Measurements from ENCODE around the gene FETUB. TPM values are rescaled to one million over a fixed set of nuclear protein-coding genes. Genes with fewer than 3 reads are reported as not detected.
"Not testable (repeated sequence)": the region's sequence is repeated elsewhere in the genome, so short reads cannot be mapped to it uniquely, and the experiment has no call there.

The FETUB gene
- total RNA-seq, 1 experiment from 2014 or later, result not detected

GRCh38 chr3:186696522-186696921 lies 56.3 kb downstream of the FETUB start:
- Histone ChIP-seq H3K4me3 (ENCODE audit: low read length) (no peak overlapping the region), H3K4me1 (ENCODE audit: low read length) (no peaks in the 10 kb centered on the region), H3K4me2 (ENCODE audit: low read depth, low read length, poor library complexity, severe bottlenecking) (no peak overlapping the region), H2AFZ (ENCODE audit: low read length) (no peak overlapping the region), H3K27me3 (ENCODE audit: low read length) (no peaks in the 10 kb centered on the region), H3K9me3 (ENCODE audit: low read length) (no peaks in the 10 kb centered on the region), H3K79me2 (ENCODE audit: low read length) (no peaks in the 10 kb centered on the region), H3K9ac (ENCODE audit: low read length) (no peak overlapping the region), H3K36me3 (ENCODE audit: insufficient read depth, low read length) (no peaks in the 10 kb centered on the region), H3K27ac (ENCODE audit: low read length) (no peak overlapping the region), H3K9me2 (replicated peaks; ENCODE audit: insufficient read depth, low read length) (no peaks in the 10 kb centered on the region), H4K20me1 (ENCODE audit: insufficient read depth, low read depth, low read length) (no peaks in the 10 kb centered on the region)
- no peak for DNase-seq

- no peaks in the 10 kb centered on the region for H3K9me3 ChIP-seq (ENCODE audit: low read length)
- H3K9ac ChIP-seq (ENCODE audit: low read length), result no peak overlapping the region
- no peak overlapping the region for H3K4me2 ChIP-seq (ENCODE audit: low read depth, low read length, poor library complexity, severe bottlenecking)
- H3K27ac ChIP-seq (ENCODE audit: low read length), result no peak overlapping the region
- H3K79me2 ChIP-seq (ENCODE audit: low read length), result no peaks in the 10 kb centered on the region
- no peak for DNase-seq
- H3K9me2 ChIP-seq (replicated peaks; ENCODE audit: insufficient read depth, low read length), result no peaks in the 10 kb centered on the region
- no peaks in the 10 kb centered on the region for H3K36me3 ChIP-seq (ENCODE audit: insufficient read depth, low read length)
- no peaks in the 10 kb centered on the region for H3K27me3 ChIP-seq (ENCODE audit: low read length)
- H2AFZ ChIP-seq (ENCODE audit: low read length), result no peak overlapping the region
- no peaks in the 10 kb centered on the region for H4K20me1 ChIP-seq (ENCODE audit: insufficient read depth, low read depth, low read length)
- H3K4me3 ChIP-seq (ENCODE audit: low read length), result no peak overlapping the region
- no peaks in the 10 kb centered on the region for H3K4me1 ChIP-seq (ENCODE audit: low read length)
Measured at GRCh38 chr3:186697510-186697909, 57.3 kb downstream of the FETUB start.

GRCh38 chr3:186700267-186700666 lies 60.1 kb downstream of the FETUB start:
- H3K4me3 ChIP-seq (ENCODE audit: low read length), result no peak overlapping the region
- no peaks in the 10 kb centered on the region for H3K9me2 ChIP-seq (replicated peaks; ENCODE audit: insufficient read depth, low read length)
- H3K36me3 ChIP-seq (ENCODE audit: insufficient read depth, low read length), result no peaks in the 10 kb centered on the region
- no peaks in the 10 kb centered on the region for H3K79me2 ChIP-seq (ENCODE audit: low read length)
- no peaks in the 10 kb centered on the region for H3K9me3 ChIP-seq (ENCODE audit: low read length)
- no peak overlapping the region for H2AFZ ChIP-seq (ENCODE audit: low read length)
- H3K27ac ChIP-seq (ENCODE audit: low read length), result no peak overlapping the region
- DNase-seq, result no peak
- no peaks in the 10 kb centered on the region for H3K27me3 ChIP-seq (ENCODE audit: low read length)
- H3K4me1 ChIP-seq (ENCODE audit: low read length), result no peaks in the 10 kb centered on the region
- H3K9ac ChIP-seq (ENCODE audit: low read length), result no peak overlapping the region
- H4K20me1 ChIP-seq (ENCODE audit: insufficient read depth, low read depth, low read length), result no peaks in the 10 kb centered on the region
- no peak overlapping the region for H3K4me2 ChIP-seq (ENCODE audit: low read depth, low read length, poor library complexity, severe bottlenecking)

- H3K4me2 ChIP-seq (ENCODE audit: low read depth, low read length, poor library complexity, severe bottlenecking); H3K79me2 ChIP-seq (ENCODE audit: low read length); H3K4me3 ChIP-seq (ENCODE audit: low read length); DNase-seq; H3K9me3 ChIP-seq (ENCODE audit: low read length); H3K36me3 ChIP-seq (ENCODE audit: insufficient read depth, low read length); H3K4me1 ChIP-seq (ENCODE audit: low read length); H3K27ac ChIP-seq (ENCODE audit: low read length); H2AFZ ChIP-seq (ENCODE audit: low read length); H4K20me1 ChIP-seq (ENCODE audit: insufficient read depth, low read depth, low read length); H3K9ac ChIP-seq (ENCODE audit: low read length); H3K9me2 ChIP-seq (replicated peaks; ENCODE audit: insufficient read depth, low read length); H3K27me3 ChIP-seq (ENCODE audit: low read length): not testable (repeated sequence)
Measured at GRCh38 chr3:186702451-186702850, 62.3 kb downstream of the FETUB start.

Small RNA genes within 50 kb of the gene (small RNA-seq; reads per million reads assigned to genes)
- gene RF00017, result not detected

Other genes with a start within 250 kb of the FETUB start
- 12.2 and 18.4 TPM in 2 replicates for gene CRYGS, start 96.0 kb upstream of the FETUB start, total RNA-seq (2014; rRNA removed; shearing (Covaris generic); ENCODE audit: low replicate concordance)
- 20.6 and 38.7 TPM in 2 replicates for gene TBCCD1, start 73.1 kb upstream of the FETUB start, total RNA-seq (2014; rRNA removed; shearing (Covaris generic); ENCODE audit: low replicate concordance)
- gene DNAJB11, start 69.7 kb upstream of the FETUB start, total RNA-seq (2014; rRNA removed; shearing (Covaris generic); ENCODE audit: low replicate concordance), result 103 and 127 TPM in 2 replicates
- gene AHSG, start 27.3 kb upstream of the FETUB start, total RNA-seq (2014; rRNA removed; shearing (Covaris generic); ENCODE audit: low replicate concordance), result not detected in 2 replicates
- gene HRG, start 25.6 kb downstream of the FETUB start, total RNA-seq (2014; rRNA removed; shearing (Covaris generic); ENCODE audit: low replicate concordance), result not detected in 2 replicates
- not detected in 2 replicates for gene KNG1, start 77.0 kb downstream of the FETUB start, total RNA-seq (2014; rRNA removed; shearing (Covaris generic); ENCODE audit: low replicate concordance)
- 541 and 657 TPM in 2 replicates for gene EIF4A2, start 143.2 kb downstream of the FETUB start, total RNA-seq (2014; rRNA removed; shearing (Covaris generic); ENCODE audit: low replicate concordance)
- gene RFC4, start 166.1 kb downstream of the FETUB start, total RNA-seq (2014; rRNA removed; shearing (Covaris generic); ENCODE audit: low replicate concordance), result 59.7 and 80.7 TPM in 2 replicates
- not detected in 2 replicates for gene ADIPOQ, start 202.3 kb downstream of the FETUB start, total RNA-seq (2014; rRNA removed; shearing (Covaris generic); ENCODE audit: low replicate concordance)

Data from Karpas-422 (cell line).